Loucy (cell line): ENCODE data around the gene HIF1A.

Experiments used
- H2AFZ ChIP-seq: fragments of 200-600 bp; sonication (generic); 2 replicates; pipeline ENCODE4 v1.6.0; 2016; ENCODE audit warnings: antibody characterized with exemption, mild to moderate bottlenecking, low read length, moderate library complexity
- H3F3A ChIP-seq: fragments of 200-600 bp; 2 replicates; pipeline ENCODE4 v1.6.0; 2016; ENCODE audit warnings: antibody characterized with exemption, low read depth, mild to moderate bottlenecking
- H3K27me3 ChIP-seq: fragments of 200-600 bp; sonication (generic); 2 replicates; pipeline ENCODE4 v1.6.1; 2014; ENCODE audit warnings: low read length, mild to moderate bottlenecking; ENCODE audit not compliant: insufficient read depth, poor library complexity, severe bottlenecking
- H3K36me3 ChIP-seq: fragments of 200-600 bp; sonication (generic); 2 replicates; pipeline ENCODE4 v1.6.1; 2016; ENCODE audit warnings: low read length; ENCODE audit not compliant: insufficient read depth
- H3K4me1 ChIP-seq: fragments of 200-600 bp; sonication (generic); 2 replicates; pipeline ENCODE4 v1.5.1; 2014; ENCODE audit warnings: low read length, mild to moderate bottlenecking; ENCODE audit not compliant: insufficient read depth, poor library complexity, severe bottlenecking
- H3K4me2 ChIP-seq: fragments of 200-600 bp; sonication (generic); 2 replicates; pipeline ENCODE4 v1.6.0; 2014; ENCODE audit warnings: antibody characterized with exemption, low read length, low read depth, mild to moderate bottlenecking; ENCODE audit not compliant: poor library complexity, severe bottlenecking
- H3K4me3 ChIP-seq: fragments of 200-600 bp; sonication (generic); 2 replicates; pipeline ENCODE4 v1.5.1; 2014; ENCODE audit warnings: low read length, mild to moderate bottlenecking, mixed read lengths; ENCODE audit not compliant: poor library complexity, severe bottlenecking
- H3K79me2 ChIP-seq: fragments of 200-600 bp; sonication (generic); 2 replicates; pipeline ENCODE4 v1.6.1; 2014; ENCODE audit warnings: low read length; ENCODE audit not compliant: insufficient read depth
- H3K9ac ChIP-seq: fragments of 200-600 bp; sonication (generic); 2 replicates; pipeline ENCODE4 v1.6.0; 2014; ENCODE audit warnings: mild to moderate bottlenecking, low read depth, low read length, moderate library complexity; ENCODE audit not compliant: poor library complexity, severe bottlenecking
- H3K9me2 ChIP-seq: fragments of 200-600 bp; sonication (generic); replicated peaks from 2 replicates; pipeline ENCODE4 v1.6.1; 2016; ENCODE audit warnings: low read depth, low read length, mixed read lengths
- H3K9me3 ChIP-seq: fragments of 200-600 bp; sonication (generic); 2 replicates; pipeline ENCODE4 v1.6.1; 2014; ENCODE audit warnings: mild to moderate bottlenecking, antibody characterized with exemption, low read length, low read depth; ENCODE audit not compliant: insufficient read depth
- H4K20me1 ChIP-seq: fragments of 200-600 bp; sonication (generic); 2 replicates; pipeline ENCODE4 v1.6.0; 2014; ENCODE audit warnings: antibody characterized with exemption, low read length, mild to moderate bottlenecking; ENCODE audit not compliant: insufficient read depth, poor library complexity, severe bottlenecking
- CTCF ChIP-seq: fragments of 200-600 bp; sonication (generic); conservative IDR thresholded peaks from 2 replicates; pipeline ENCODE4 v1.5.1; 2014; ENCODE audit warnings: mild to moderate bottlenecking, antibody characterized with exemption, low read length
- EZH2phosphoT487 ChIP-seq: fragments of 200-600 bp; IDR thresholded peaks from 2 replicates; pipeline ENCODE4 v1.6.1; 2018; ENCODE audit warnings: antibody characterized with exemption, mild to moderate bottlenecking, moderate library complexity, borderline replicate concordance

HIF1A gene

GRCh38 chr14:61690039-61690438 lies 5.3 kb upstream of the HIF1A start:
- TF ChIP-seq CTCF = no peak
- Histone ChIP-seq H3F3A (no peaks in the 10 kb centered on the region), H3K9me3 (no peaks in the 10 kb centered on the region), H3K36me3 (no peaks in the 10 kb centered on the region), H3K9ac (no peak overlapping the region), H3K4me3 (no peak overlapping the region), H3K4me2 (no peak overlapping the region), H3K4me1 (peaks cover 24% of the 10 kb centered on the region), H3K79me2 (no peaks in the 10 kb centered on the region), H4K20me1 (no peaks in the 10 kb centered on the region), H2AFZ (no peak overlapping the region), H3K9me2 (no peaks in the 10 kb centered on the region), H3K27me3 (no peaks in the 10 kb centered on the region)

- H3K27me3 ChIP-seq = no peaks in the 10 kb centered on the region
- H3K4me3 ChIP-seq = peak overlapping the region; percentile 10
- peaks cover 4% of the 10 kb centered on the region for H4K20me1 ChIP-seq
- no peaks in the 10 kb centered on the region for H3K9me3 ChIP-seq
- H3K79me2 ChIP-seq = peaks cover 7% of the 10 kb centered on the region
- peaks cover 24% of the 10 kb centered on the region for H3K4me1 ChIP-seq
- H3K4me2 ChIP-seq = peak overlapping the region; percentile 38
- no peaks in the 10 kb centered on the region for H3K36me3 ChIP-seq
- H2AFZ ChIP-seq = no peak overlapping the region
- TF ChIP-seq EZH2phosphoT487 = no peak
- no peak for TF ChIP-seq CTCF
- no peak overlapping the region for H3K9ac ChIP-seq
- H3F3A ChIP-seq = no peaks in the 10 kb centered on the region
- no peaks in the 10 kb centered on the region for H3K9me2 ChIP-seq
These were observed 4.3 kb upstream of the HIF1A start for GRCh38 chr14:61690982-61691381.

GRCh38 chr14:61691495-61691894 lies 3.8 kb upstream of the HIF1A start:
- H3K27me3 ChIP-seq = no peaks in the 10 kb centered on the region
- peaks cover 12% of the 10 kb centered on the region for H3K79me2 ChIP-seq
- no peaks in the 10 kb centered on the region for H3K9me3 ChIP-seq
- no peak overlapping the region for H3K4me3 ChIP-seq
- no peaks in the 10 kb centered on the region for H3K9me2 ChIP-seq
- H3F3A ChIP-seq = no peaks in the 10 kb centered on the region
- H2AFZ ChIP-seq = no peak overlapping the region
- no peak overlapping the region for H3K9ac ChIP-seq
- peaks cover 8% of the 10 kb centered on the region for H4K20me1 ChIP-seq
- H3K36me3 ChIP-seq = no peaks in the 10 kb centered on the region
- H3K4me2 ChIP-seq = peak overlapping the region; percentile 38
- H3K4me1 ChIP-seq = peaks cover 24% of the 10 kb centered on the region
- no peak for TF ChIP-seq EZH2phosphoT487

GRCh38 chr14:61694039-61694438 lies 1.3 kb upstream of the HIF1A start:
- Histone ChIP-seq H3K36me3 (no peaks in the 10 kb centered on the region), H4K20me1 (peaks cover 34% of the 10 kb centered on the region), H3F3A (no peaks in the 10 kb centered on the region), H2AFZ (peak overlapping the region; percentile 94; the same call in 1 of the 2 replicates), H3K9me3 (no peaks in the 10 kb centered on the region), H3K4me2 (peak overlapping the region; percentile 97), H3K4me3 (peak overlapping the region; percentile 96), H3K9ac (peak overlapping the region; percentile 86), H3K9me2 (no peaks in the 10 kb centered on the region), H3K79me2 (peaks cover 37% of the 10 kb centered on the region), H3K4me1 (peaks cover 35% of the 10 kb centered on the region), H3K27me3 (no peaks in the 10 kb centered on the region)
- TF ChIP-seq CTCF (no peak), EZH2phosphoT487 (no peak)
